ENCODE results near the gene TP53TG5. TPM values are rescaled to one million over a fixed set of nuclear protein-coding genes. Genes with fewer than 3 reads are reported as not detected.

Gene TP53TG5
- total and polyA plus RNA-seq, 2 of the 8 experiments (the other 6 are each of a cell fraction or from before 2014, with no cell fraction given), result not detected

GRCh38 chr20:45370571-45371160 lies 7.5 kb downstream of the TP53TG5 start:
- Histone ChIP-seq H2AK5ac (ENCODE audit: low read depth, low read length) (no peak overlapping the region), H3K27me3 (replicated peaks in 1 of 4; ENCODE audit: control insufficient read depth in 3 of 4, extremely low read depth in 1 of 4, insufficient read depth in 3 of 4, low read length in 3 of 4) (peaks cover 0 to 12% (median 9%) of the 10 kb centered on the region in 4 experiments; a peak in 3 of 7 replicates), H3K9ac (replicated peaks in 1 of 4; ENCODE audit: extremely low read depth in 1 of 4, low read depth in 3 of 4, low read length in 3 of 4) (no peak overlapping the region), H4K20me1 (replicated peaks in 1 of 2; ENCODE audit: control insufficient read depth in 1 of 2, insufficient read depth in 2 of 2, low read length in 2 of 2) (peaks cover 0 to 6% of the 10 kb centered on the region in 2 experiments), H3K36me3 (ENCODE audit: control insufficient read depth in 2 of 4, insufficient read depth in 4 of 4, low read length in 3 of 4) (peaks cover 3 to 9% (median 6%) of the 10 kb centered on the region in 4 experiments; a peak in 6 of 8 replicates), H2BK5ac (ENCODE audit: low read depth, low read length) (no peak overlapping the region), H3K4me1 (replicated peaks in 1 of 4; ENCODE audit: control insufficient read depth in 3 of 4, insufficient read depth in 4 of 4, low read length in 3 of 4) (peaks cover 0 to 14% (median 9%) of the 10 kb centered on the region in 4 experiments; a peak in 6 of 7 replicates), H3K79me1 (ENCODE audit: low read depth, low read length) (no peaks in the 10 kb centered on the region; the same call in 1 of the 2 replicates), H3K18ac (ENCODE audit: extremely low read depth, low read length) (no peak overlapping the region), H3K79me2 (ENCODE audit: control insufficient read depth in 1 of 2, insufficient read depth in 2 of 2, low read length in 2 of 2) (no peaks in the 10 kb centered on the region; a peak in 1 of 4 replicates), H2BK120ac (replicated peaks; ENCODE audit: low read depth, low read length) (no peak overlapping the region), H3K23me2 (ENCODE audit: low read depth, low read length) (peaks cover 4% of the 10 kb centered on the region), H3K4me3 (ENCODE audit: extremely low read depth in 1 of 4, insufficient read depth in 2 of 4, low read depth in 3 of 4, low read length in 4 of 4) (no peak overlapping the region), H3K14ac (ENCODE audit: insufficient read length) (no peak overlapping the region), H2BK12ac (ENCODE audit: low read depth, low read length) (no peak overlapping the region), H3K27ac (ENCODE audit: low read depth, low read length) (no peak overlapping the region), H3K4ac (replicated peaks; ENCODE audit: insufficient read length, low read depth, low read length) (no peak overlapping the region), H3K56ac (replicated peaks; ENCODE audit: insufficient read length, low read depth, low read length) (no peak overlapping the region), H4K8ac (ENCODE audit: extremely low read depth, insufficient read depth, low read length) (no peak overlapping the region; the same call in 1 of the 2 replicates), H3K4me2 (ENCODE audit: insufficient read depth in 1 of 2, low read depth in 2 of 2, low read length in 2 of 2) (no peak overlapping the region), H2BK20ac (ENCODE audit: low read length) (no peak overlapping the region), H4K5ac (ENCODE audit: insufficient read length, low read depth, low read length) (no peak overlapping the region), H4K91ac (replicated peaks; ENCODE audit: insufficient read length, low read length) (no peak overlapping the region), H3K23ac (ENCODE audit: insufficient read length) (no peak overlapping the region), H2AFZ (ENCODE audit: low read length) (no peak overlapping the region), H3K9me3 (ENCODE audit: insufficient read depth in 2 of 2, low read depth in 1 of 2, low read length in 1 of 2) (no peaks in the 10 kb centered on the region), H2BK15ac (ENCODE audit: low read length) (no peak overlapping the region)
- CTCF ChIA-PET (ENCODE audit: partially characterized antibody), result interaction anchor here (0.9 to 11.9 kb wide), 12 partner anchors 9 to 137 kb away, joined by 3 to 186 read pairs (median 22); partner anchors contain the start of genes DBNDD2 and SYS1
- FAIRE-seq (no peak), DNase-seq (ENCODE audit: low read depth in 1 of 2, low spot score in 2 of 2) (no peak)
- POLR2A ChIA-PET (ENCODE audit: partially characterized antibody), result interaction anchor here (0.7 to 1.7 kb wide), 4 partner anchors 17 to 116 kb away, joined by 3 to 4 read pairs (median 4); no protein-coding TSS in a partner anchor
- TF ChIP-seq JUND (IDR thresholded peaks at IDR 0.05; ENCODE audit: low read length) (no peak), MAFK (IDR thresholded peaks at IDR 0.05; ENCODE audit: low read depth, low read length) (no peak), KDM4A (IDR thresholded peaks at IDR 0.05; ENCODE audit: low read depth, low read length, severe bottlenecking) (no peak), RBBP5 (IDR thresholded peaks at IDR 0.05; ENCODE audit: borderline replicate concordance, low read depth, low read length) (no peak)
- WGBS, 2 experiments (ENCODE audit: extremely low coverage in 1 of 2, insufficient coverage in 1 of 2, insufficient read length in 1 of 2, insufficient replicate concordance in 2 of 2, low coverage in 1 of 2, low lambda C conversion rate in 2 of 2, missing lambda C conversion rate in 1 of 2), result 88% methylated on average over 3 of the region's 3 CpGs; no CpG with 5 or more reads in 1 of the 2 experiments

Data from H1 (cell line).